Activated naive CD4-positive, alpha-beta T cell treated with anti-CD3 and anti-CD28 coated beads, Interleukin-2, amount 10 ng/mL, durations not matched to agents 7 days and 5 days (primary cell): Measurements from ENCODE around the gene TSBP1.
"Not testable (repeated sequence)": the region's sequence is repeated elsewhere in the genome, so short reads cannot be mapped to it uniquely, and the experiment has no call there.

ENCODE experiments used
- CTCF ChIA-PET: fragments of 350-600 bp; sonication (Branson Sonifier 250); formaldehyde crosslinking; loops from one replicate; lab custom pipeline; 2021; ENCODE audit warnings: antibody characterized with exemption; lab: Charles Lee
- DNase-seq: peaks from one replicate; pipeline ENCODE4 v3.0.0-alpha.2; 2020
- H3K27ac Mint-ChIP-seq: one replicate; pipeline ENCODE4 v1.8.0; 2021; ENCODE audit warnings: mild to moderate bottlenecking, moderate library complexity, mixed read lengths
- H3K27me3 Mint-ChIP-seq: one replicate; pipeline ENCODE4 v1.8.0; 2021; ENCODE audit warnings: mild to moderate bottlenecking, mixed read lengths
- H3K36me3 Mint-ChIP-seq: one replicate; pipeline ENCODE4 v1.8.0; 2021; ENCODE audit warnings: mixed read lengths
- H3K4me1 Mint-ChIP-seq: one replicate; pipeline ENCODE4 v1.8.0; 2021; ENCODE audit warnings: mixed read lengths
- H3K4me3 Mint-ChIP-seq: one replicate; pipeline ENCODE4 v1.8.0; 2021; ENCODE audit warnings: mild to moderate bottlenecking, moderate library complexity, mixed read lengths
- H3K9me3 Mint-ChIP-seq: one replicate; pipeline ENCODE4 v1.8.0; 2021; ENCODE audit warnings: mixed read lengths

Gene TSBP1

GRCh38 chr6:32393665-32394420 is 22.1 kb upstream of the TSBP1 start:
- CTCF ChIA-PET, result no interaction called here
- Mint-ChIP-seq H3K9me3 (no peaks in the 10 kb centered on the region), H3K4me3 (no peak overlapping the region), H3K27me3 (peaks cover 42% of the 10 kb centered on the region), H3K4me1 (no peaks in the 10 kb centered on the region), H3K36me3 (no peaks in the 10 kb centered on the region), H3K27ac (no peak overlapping the region)
- DNase-seq, result no peak

- CTCF ChIA-PET, result no interaction called here
- H3K4me1 Mint-ChIP-seq, result no peaks in the 10 kb centered on the region
- no peak for DNase-seq
- H3K4me3 Mint-ChIP-seq, result no peak overlapping the region
- H3K36me3 Mint-ChIP-seq, result no peaks in the 10 kb centered on the region
- H3K9me3 Mint-ChIP-seq, result no peaks in the 10 kb centered on the region
- H3K27me3 Mint-ChIP-seq, result peaks cover 59% of the 10 kb centered on the region
- H3K27ac Mint-ChIP-seq, result no peak overlapping the region
Measured at GRCh38 chr6:32391505-32391904, 19.8 kb upstream of the TSBP1 start.

DNA sequence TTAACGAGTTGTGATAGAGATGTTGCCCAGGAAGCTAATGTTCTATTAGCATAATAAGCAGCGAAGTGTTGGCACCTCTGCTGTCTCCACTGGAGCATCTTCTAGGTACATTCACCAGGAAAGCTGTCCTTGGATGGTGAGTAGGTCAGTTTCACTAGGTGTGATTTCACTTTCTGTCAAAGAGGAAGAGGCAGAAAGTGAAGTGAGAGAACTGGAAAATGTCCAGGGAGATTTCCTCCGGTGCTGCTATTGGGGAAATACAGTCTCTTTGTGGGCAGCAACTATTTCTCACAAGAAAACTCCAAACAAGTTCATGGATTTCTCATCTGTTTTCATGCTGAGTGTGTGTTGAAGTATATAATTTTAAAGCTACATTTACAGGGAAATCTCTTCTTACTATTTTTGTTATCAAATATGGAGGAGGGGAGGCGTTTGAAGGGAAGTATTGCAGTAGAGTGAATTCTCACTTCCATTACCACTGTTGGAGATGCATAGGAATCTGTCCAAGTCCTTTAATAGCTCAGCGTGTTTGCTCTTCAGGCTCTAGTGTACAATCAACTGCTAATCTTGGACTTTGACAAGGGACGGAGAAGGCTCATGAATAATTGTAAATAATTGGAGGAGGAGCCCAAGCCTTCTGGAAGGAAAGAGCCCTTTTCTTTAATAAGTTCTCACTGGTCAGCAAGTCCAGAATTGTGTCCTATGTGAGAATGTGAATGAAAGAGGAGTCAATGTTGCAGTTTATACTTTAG is 16.1 kb upstream of the TSBP1 start:
- Mint-ChIP-seq H3K27ac (no peak overlapping the region), H3K36me3 (no peaks in the 10 kb centered on the region), H3K4me1 (peaks cover 5% of the 10 kb centered on the region), H3K27me3 (peaks cover 34% of the 10 kb centered on the region), H3K9me3 (no peaks in the 10 kb centered on the region), H3K4me3 (no peak overlapping the region)
- CTCF ChIA-PET, result interaction anchor here (1.0 kb wide), 1 partner anchor 42 kb away, joined by 4 read pairs; no protein-coding TSS in a partner anchor
- DNase-seq, result no peak

GRCh38 chr6:32386040-32386439 is 14.3 kb upstream of the TSBP1 start:
- Mint-ChIP-seq H3K27me3 (peaks cover 38% of the 10 kb centered on the region), H3K9me3 (no peaks in the 10 kb centered on the region), H3K27ac (no peak overlapping the region), H3K4me1 (peaks cover 5% of the 10 kb centered on the region), H3K4me3 (no peak overlapping the region), H3K36me3 (no peaks in the 10 kb centered on the region)
- DNase-seq, result no peak
- CTCF ChIA-PET, result interaction anchor here (0.6 kb wide), 1 partner anchor 550 kb away, joined by 3 read pairs; no protein-coding TSS in a partner anchor

- Mint-ChIP-seq H3K27me3 (peaks cover 21% of the 10 kb centered on the region), H3K36me3 (no peaks in the 10 kb centered on the region), H3K4me3 (no peak overlapping the region), H3K4me1 (peaks cover 5% of the 10 kb centered on the region), H3K9me3 (no peaks in the 10 kb centered on the region), H3K27ac (no peak overlapping the region)
- DNase-seq, result no peak
- CTCF ChIA-PET, result interaction anchor here (0.9 kb wide), 1 partner anchor 14 kb away, joined by 3 read pairs; no protein-coding TSS in a partner anchor
Measured at GRCh38 chr6:32382757-32383420, 11.2 kb upstream of the TSBP1 start.

DNA sequence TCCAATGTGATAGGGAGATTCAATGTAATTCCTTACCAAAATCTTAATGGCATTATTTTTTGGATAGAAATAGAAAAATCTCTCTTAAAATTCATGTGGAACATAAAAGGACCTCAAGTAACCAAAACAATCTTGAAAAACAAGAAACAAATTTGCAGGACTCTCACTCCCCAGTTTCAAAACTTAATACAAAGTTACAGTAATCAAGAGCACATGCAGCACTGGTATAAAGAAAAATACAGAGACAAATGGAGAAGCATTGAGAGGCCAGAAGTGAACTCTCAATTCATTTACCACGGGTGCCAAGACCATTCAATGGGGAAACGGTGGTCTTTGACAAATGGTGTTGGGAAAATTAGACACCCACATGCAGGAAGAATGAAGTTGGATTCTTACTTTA is 7.8 kb upstream of the TSBP1 start:
- no peaks in the 10 kb centered on the region for H3K36me3 Mint-ChIP-seq
- no peak overlapping the region for H3K4me3 Mint-ChIP-seq
- CTCF ChIA-PET, result no interaction called here
- peaks cover 27% of the 10 kb centered on the region for H3K27me3 Mint-ChIP-seq
- DNase-seq, result no peak
- no peak overlapping the region for H3K27ac Mint-ChIP-seq
- H3K4me1 Mint-ChIP-seq, result peaks cover 5% of the 10 kb centered on the region
- H3K9me3 Mint-ChIP-seq, result no peaks in the 10 kb centered on the region

- Mint-ChIP-seq H3K4me1 (no peaks in the 10 kb centered on the region), H3K36me3 (no peaks in the 10 kb centered on the region), H3K27ac (no peak overlapping the region), H3K9me3 (no peaks in the 10 kb centered on the region), H3K4me3 (no peak overlapping the region), H3K27me3 (peaks cover 14% of the 10 kb centered on the region)
- CTCF ChIA-PET, result no interaction called here
- no peak for DNase-seq
Measured at GRCh38 chr6:32375739-32376529, 4.2 kb upstream of the TSBP1 start.

DNA sequence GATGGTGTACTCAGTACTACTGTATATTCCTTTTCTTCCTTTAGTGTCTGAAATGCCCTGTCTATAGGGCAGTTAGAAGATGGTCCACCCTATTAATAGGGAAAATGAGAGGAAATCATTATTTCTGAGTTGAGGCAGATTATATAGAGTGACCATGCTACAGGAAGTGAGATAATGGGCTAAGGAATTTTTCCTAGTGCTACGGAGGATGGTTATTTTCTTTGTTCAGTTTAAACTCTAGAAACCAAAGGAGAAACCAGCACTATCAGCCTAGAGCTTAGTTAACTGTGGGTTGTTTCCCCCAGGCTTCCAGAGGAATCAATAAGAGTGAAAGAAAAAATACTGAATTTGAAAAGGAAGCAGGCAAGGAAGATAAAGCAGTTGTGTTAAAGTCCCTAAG is 474 bp downstream of the TSBP1 start:
- Mint-ChIP-seq H3K27me3 (peaks cover 22% of the 10 kb centered on the region), H3K4me3 (no peak overlapping the region), H3K27ac (no peak overlapping the region), H3K4me1 (peaks cover 4% of the 10 kb centered on the region), H3K9me3 (no peaks in the 10 kb centered on the region), H3K36me3 (no peaks in the 10 kb centered on the region)
- CTCF ChIA-PET, result no interaction called here
- no peak for DNase-seq

GRCh38 chr6:32370505-32370904 is 1.2 kb downstream of the TSBP1 start:
- peaks cover 19% of the 10 kb centered on the region for H3K27me3 Mint-ChIP-seq
- no peak for DNase-seq
- H3K4me1 Mint-ChIP-seq, result peaks cover 4% of the 10 kb centered on the region
- no peak overlapping the region for H3K27ac Mint-ChIP-seq
- no peaks in the 10 kb centered on the region for H3K9me3 Mint-ChIP-seq
- CTCF ChIA-PET, result no interaction called here
- H3K36me3 Mint-ChIP-seq, result no peaks in the 10 kb centered on the region
- no peak overlapping the region for H3K4me3 Mint-ChIP-seq

- peaks cover 25% of the 10 kb centered on the region for H3K27me3 Mint-ChIP-seq
- DNase-seq, result no peak
- no peak overlapping the region for H3K27ac Mint-ChIP-seq
- H3K4me1 Mint-ChIP-seq, result peaks cover 4% of the 10 kb centered on the region
- no peak overlapping the region for H3K4me3 Mint-ChIP-seq
- H3K9me3 Mint-ChIP-seq, result no peaks in the 10 kb centered on the region
- CTCF ChIA-PET, result no interaction called here
- no peaks in the 10 kb centered on the region for H3K36me3 Mint-ChIP-seq
Measured at GRCh38 chr6:32369660-32370059, 2.0 kb downstream of the TSBP1 start.

DNA sequence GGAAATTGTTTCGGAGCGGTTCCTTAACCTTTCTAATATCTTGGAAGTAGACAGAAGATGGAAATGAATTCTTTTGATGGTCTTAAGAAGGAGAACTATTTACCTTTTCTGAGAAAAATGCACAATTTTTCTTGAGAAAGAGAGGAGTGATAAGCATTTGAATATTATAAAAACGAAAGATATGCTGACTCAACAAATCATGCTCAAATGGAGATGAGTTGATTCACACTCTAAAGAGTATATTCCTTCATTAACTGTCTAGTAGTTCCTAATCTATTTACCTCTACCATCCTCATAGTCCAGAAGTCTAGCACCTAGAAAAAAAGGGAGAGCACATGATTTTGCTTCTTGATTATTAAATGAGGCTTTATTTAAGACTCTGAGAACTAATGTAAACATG is 4.1 kb downstream of the TSBP1 start:
- Mint-ChIP-seq H3K27ac (no peak overlapping the region), H3K27me3 (peaks cover 25% of the 10 kb centered on the region), H3K9me3 (no peaks in the 10 kb centered on the region), H3K36me3 (no peaks in the 10 kb centered on the region), H3K4me1 (peaks cover 4% of the 10 kb centered on the region), H3K4me3 (no peak overlapping the region)
- DNase-seq, result no peak
- CTCF ChIA-PET, result no interaction called here

DNA sequence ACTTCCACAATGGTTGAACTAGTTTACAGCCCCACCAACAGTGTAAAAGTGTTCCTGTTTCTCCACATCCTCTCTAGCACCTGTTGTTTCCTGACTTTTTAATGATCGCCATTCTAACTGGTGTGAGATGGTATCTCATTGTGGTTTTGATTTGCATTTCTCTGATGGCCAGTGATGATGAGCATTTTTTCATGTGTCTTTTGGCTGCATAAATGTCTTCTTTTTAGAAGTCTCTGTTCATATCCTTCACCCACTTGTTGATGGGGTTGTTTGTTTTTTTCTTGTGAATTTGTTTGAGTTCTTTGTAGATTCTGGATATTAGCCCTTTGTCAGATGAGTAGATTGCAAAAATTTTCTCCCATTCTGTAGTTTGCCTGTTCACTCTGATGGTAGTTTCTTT is 12.5 kb downstream of the TSBP1 start:
- H3K4me3 Mint-ChIP-seq, CTCF ChIA-PET, DNase-seq, H3K36me3 Mint-ChIP-seq, H3K9me3 Mint-ChIP-seq, H3K27ac Mint-ChIP-seq, H3K4me1 Mint-ChIP-seq: not testable (repeated sequence)
- peaks cover 14% of the 10 kb centered on the region for H3K27me3 Mint-ChIP-seq

DNA sequence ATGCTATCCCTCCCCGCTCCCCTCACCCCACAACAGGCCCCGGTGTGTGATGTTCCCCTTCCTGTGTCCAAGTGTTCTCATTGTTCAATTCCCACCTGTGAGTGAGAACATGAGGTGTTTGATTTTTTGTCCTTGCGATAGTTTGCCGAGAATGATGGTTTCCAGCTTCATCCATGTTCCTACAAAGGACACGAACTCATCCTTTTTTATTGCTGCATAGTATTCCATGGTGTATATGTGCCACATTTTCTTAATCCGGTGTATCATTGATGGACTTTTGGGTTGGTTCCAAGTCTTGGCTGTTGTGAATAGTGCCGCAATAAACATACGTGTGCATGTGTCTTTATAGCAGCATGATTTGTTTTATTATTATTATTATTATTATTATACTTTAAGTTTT is 13.2 kb downstream of the TSBP1 start:
- DNase-seq, H3K9me3 Mint-ChIP-seq, H3K4me1 Mint-ChIP-seq, H3K36me3 Mint-ChIP-seq, H3K27ac Mint-ChIP-seq, H3K4me3 Mint-ChIP-seq, CTCF ChIA-PET: not testable (repeated sequence)
- H3K27me3 Mint-ChIP-seq, result peaks cover 14% of the 10 kb centered on the region

GRCh38 chr6:32355018-32355417 is 16.7 kb downstream of the TSBP1 start:
- H3K4me3 Mint-ChIP-seq, result no peak overlapping the region
- no peak overlapping the region for H3K27ac Mint-ChIP-seq
- peaks cover 9% of the 10 kb centered on the region for H3K27me3 Mint-ChIP-seq
- no peak for DNase-seq
- H3K4me1 Mint-ChIP-seq, result no peaks in the 10 kb centered on the region
- no peaks in the 10 kb centered on the region for H3K36me3 Mint-ChIP-seq
- H3K9me3 Mint-ChIP-seq, result no peaks in the 10 kb centered on the region
- CTCF ChIA-PET, result no interaction called here
